Neutrophil (primary cell): ENCODE measurements around the gene FGR.

Source experiments
- H3K27ac ChIP-seq: fragments of 200-600 bp; sonication (generic); 2 replicates; pipeline ENCODE4 v1.5.1; 2016; ENCODE audit warnings: mild to moderate bottlenecking, moderate library complexity
- H3K27me3 ChIP-seq: fragments of 200-600 bp; sonication (generic); 2 replicates; pipeline ENCODE4 v1.6.0; 2016; ENCODE audit warnings: mild to moderate bottlenecking
- H3K36me3 ChIP-seq: fragments of 200-600 bp; sonication (generic); 2 replicates; pipeline ENCODE4 v1.5.1; 2017
- H3K4me1 ChIP-seq, 2 experiments: fragments of 200-600 bp in 1 of 2; sonication (generic) in 1 of 2; 1 replicate in 1 of 2; 2 replicates in 1 of 2; pipeline versions ENCODE4 v1.5.1 to v1.6.1; 2013 to 2016; ENCODE audit warnings: low read depth in 1 of 2, low read length in 1 of 2, mild to moderate bottlenecking in 1 of 2, moderate library complexity in 1 of 2; ENCODE audit not compliant: control insufficient read depth in 1 of 2, insufficient read depth in 1 of 2
- H3K4me3 ChIP-seq, 2 experiments: fragments of 200-600 bp in 1 of 2; sonication (generic) in 1 of 2; 1 replicate in 1 of 2; 2 replicates in 1 of 2; pipeline ENCODE4 v1.5.1; 2013 to 2016; ENCODE audit warnings: low read depth in 1 of 2, low read length in 1 of 2, mild to moderate bottlenecking in 1 of 2, moderate library complexity in 1 of 2
- H3K9me3 ChIP-seq: fragments of 200-600 bp; sonication (generic); 2 replicates; pipeline ENCODE4 v1.5.1; 2016
- TF ChIP-seq, protein P1 (sequence below): fragments of 200-600 bp; sonication (generic); IDR thresholded peaks from 2 replicates; pipeline ENCODE4 v1.5.1; 2016; ENCODE audit warnings: antibody characterized with exemption

FGR gene

DNA sequence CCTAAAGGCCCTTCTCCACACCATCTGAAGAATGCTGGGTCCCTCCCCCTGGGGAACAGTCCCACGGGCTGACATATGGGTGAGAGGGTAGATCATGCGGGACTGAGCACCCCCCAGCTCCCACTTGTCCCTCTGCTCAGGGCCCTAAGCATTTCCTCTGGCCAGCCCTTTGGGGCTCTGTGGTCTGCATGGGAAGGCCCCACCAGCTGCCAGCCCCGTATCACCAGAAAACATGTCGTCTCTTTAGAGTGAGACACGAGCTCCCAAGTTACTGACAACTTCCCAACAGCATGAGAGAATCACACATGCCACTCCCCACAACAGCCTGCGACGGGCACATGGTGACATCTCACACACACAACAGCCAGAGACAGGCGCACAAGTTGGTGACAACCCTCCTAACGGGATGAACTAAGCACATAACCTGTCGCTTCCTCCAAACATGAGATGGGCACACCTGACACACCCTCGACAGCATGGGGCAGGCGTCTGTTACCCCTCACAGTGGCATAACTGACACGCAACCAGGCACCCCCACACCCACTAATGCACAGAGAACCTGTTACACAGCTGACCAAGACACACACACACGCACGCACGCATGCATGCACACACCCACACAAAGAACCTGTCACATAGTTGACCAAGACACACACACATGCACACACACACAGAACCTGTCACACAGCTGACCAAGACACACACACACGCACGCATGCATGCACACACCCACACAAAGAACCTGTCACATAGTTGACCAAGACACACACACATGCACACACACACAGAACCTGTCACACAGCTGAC is 72.2 kb downstream of the FGR start:
- H3K4me1 ChIP-seq: peaks cover 10 to 13% of the 10 kb centered on the region in 2 experiments
- peaks cover 1% of the 10 kb centered on the region for H3K27me3 ChIP-seq
- H3K9me3 ChIP-seq: no peaks in the 10 kb centered on the region
- H3K36me3 ChIP-seq: no peaks in the 10 kb centered on the region
- H3K27ac ChIP-seq: no peak overlapping the region
- H3K4me3 ChIP-seq: no peak overlapping the region
- TF ChIP-seq, protein P1, sequence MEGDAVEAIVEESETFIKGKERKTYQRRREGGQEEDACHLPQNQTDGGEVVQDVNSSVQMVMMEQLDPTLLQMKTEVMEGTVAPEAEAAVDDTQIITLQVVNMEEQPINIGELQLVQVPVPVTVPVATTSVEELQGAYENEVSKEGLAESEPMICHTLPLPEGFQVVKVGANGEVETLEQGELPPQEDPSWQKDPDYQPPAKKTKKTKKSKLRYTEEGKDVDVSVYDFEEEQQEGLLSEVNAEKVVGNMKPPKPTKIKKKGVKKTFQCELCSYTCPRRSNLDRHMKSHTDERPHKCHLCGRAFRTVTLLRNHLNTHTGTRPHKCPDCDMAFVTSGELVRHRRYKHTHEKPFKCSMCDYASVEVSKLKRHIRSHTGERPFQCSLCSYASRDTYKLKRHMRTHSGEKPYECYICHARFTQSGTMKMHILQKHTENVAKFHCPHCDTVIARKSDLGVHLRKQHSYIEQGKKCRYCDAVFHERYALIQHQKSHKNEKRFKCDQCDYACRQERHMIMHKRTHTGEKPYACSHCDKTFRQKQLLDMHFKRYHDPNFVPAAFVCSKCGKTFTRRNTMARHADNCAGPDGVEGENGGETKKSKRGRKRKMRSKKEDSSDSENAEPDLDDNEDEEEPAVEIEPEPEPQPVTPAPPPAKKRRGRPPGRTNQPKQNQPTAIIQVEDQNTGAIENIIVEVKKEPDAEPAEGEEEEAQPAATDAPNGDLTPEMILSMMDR: no peak
